Ureter (tissue), 1 donor: Measurements from ENCODE around the gene TMED4. TPM values are rescaled to one million over a fixed set of nuclear protein-coding genes. Genes with fewer than 3 reads are reported as not detected.
A peak's percentile ranks its signal among the peaks of the same experiment; 100 is the strongest.
"Not testable (repeated sequence)": the region's sequence is repeated elsewhere in the genome, so short reads cannot be mapped to it uniquely, and the experiment has no call there.

ENCODE experiments used
- DNase-seq: peaks from one replicate; pipeline ENCODE4 v3.0.0-alpha.2; 2020; ENCODE audit warnings: low spot score
- total RNA-seq: library from RNA; stranded (reverse); gene quantifications from one replicate; pipeline ENCODE4 v1.2.4, GENCODE V29; 2023
- donor health status: DM: yes; HTN: yes; CAD: no.

TMED4 gene
- total RNA-seq, 1 donor from 2014 or later: 105 TPM

- no peak for DNase-seq
These were observed 13.1 kb downstream of the TMED4 start for GRCh38 chr7:44568771-44569560.

- no peak for DNase-seq
These were observed 14.1 kb downstream of the TMED4 start for GRCh38 chr7:44567884-44568283.

- no peak for DNase-seq
These were observed 15.4 kb downstream of the TMED4 start for GRCh38 chr7:44566680-44567079.

GRCh38 chr7:44565795-44566559 is 16.1 kb downstream of the TMED4 start:
- DNase-seq: no peak

GRCh38 chr7:44565097-44565794 is 16.8 kb downstream of the TMED4 start:
- DNase-seq: peak; percentile 74

- no peak for DNase-seq
These were observed 17.4 kb downstream of the TMED4 start for GRCh38 chr7:44564606-44565005.

GRCh38 chr7:44563171-44563679 is 18.8 kb downstream of the TMED4 start:
- no peak for DNase-seq

- not testable (repeated sequence) for DNase-seq
These were observed 19.4 kb downstream of the TMED4 start for GRCh38 chr7:44562622-44562962.

GRCh38 chr7:44561962-44562621 is 19.9 kb downstream of the TMED4 start:
- DNase-seq: no peak

- no peak for DNase-seq
These were observed 20.6 kb downstream of the TMED4 start for GRCh38 chr7:44561481-44561880.

- DNase-seq: no peak
These were observed 22.5 kb downstream of the TMED4 start for GRCh38 chr7:44559485-44559884.

GRCh38 chr7:44557485-44557884 is 24.5 kb downstream of the TMED4 start:
- no peak for DNase-seq

- no peak for DNase-seq
These were observed 26.7 kb downstream of the TMED4 start for GRCh38 chr7:44555350-44555749.

GRCh38 chr7:44552473-44553005 is 29.5 kb downstream of the TMED4 start:
- not testable (repeated sequence) for DNase-seq

- no peak for DNase-seq
These were observed 32.6 kb downstream of the TMED4 start for GRCh38 chr7:44549457-44549856.

GRCh38 chr7:44548893-44549292 is 33.1 kb downstream of the TMED4 start:
- no peak for DNase-seq

- DNase-seq: no peak
These were observed 34.3 kb downstream of the TMED4 start for GRCh38 chr7:44547536-44548231.

GRCh38 chr7:44541876-44542610 is 40.0 kb downstream of the TMED4 start:
- no peak for DNase-seq

- no peak for DNase-seq
These were observed 40.8 kb downstream of the TMED4 start, which contains the start of gene NPC1L1 for GRCh38 chr7:44541028-44541869. Gene NPC1L1, minus strand, starts transcription at chr7:44541330. Its CDS starts 71 bp downstream, at chr7:44541259.
